Type B pancreatic cell (in vitro differentiated cells): ENCODE results near the gene SRSF2. TPM values are rescaled to one million over a fixed set of nuclear protein-coding genes. Genes with fewer than 3 reads are reported as not detected.

Source experiments
- DNase-seq: peaks from one replicate; pipeline ENCODE4 v3.0.0; 2021; ENCODE audit warnings: mixed read lengths; ENCODE audit not compliant: unreplicated experiment; ENCODE audit errors: extremely low spot score
- H3K27ac Mint-ChIP-seq: 2 replicates; pipeline ENCODE4 v1.8.0; 2021; ENCODE audit warnings: mild to moderate bottlenecking, mixed read lengths
- H3K27me3 Mint-ChIP-seq: 2 replicates; pipeline ENCODE4 v1.8.0; 2021; ENCODE audit warnings: mixed read lengths
- H3K36me3 Mint-ChIP-seq: 2 replicates; pipeline ENCODE4 v1.8.0; 2021; ENCODE audit warnings: mixed read lengths
- H3K4me1 Mint-ChIP-seq: one replicate; pipeline ENCODE4 v1.8.0; 2021; ENCODE audit warnings: mixed read lengths; ENCODE audit not compliant: unreplicated experiment
- H3K4me3 Mint-ChIP-seq: 2 replicates; pipeline ENCODE4 v1.8.0; 2021; ENCODE audit warnings: mild to moderate bottlenecking, mixed read lengths
- H3K9me3 Mint-ChIP-seq: 2 replicates; pipeline ENCODE4 v1.8.0; 2021; ENCODE audit warnings: mixed read lengths
- total RNA-seq: library from RNA; stranded (reverse); gene quantifications from 2 replicates; pipeline ENCODE4 v1.2.1, GENCODE V29; 2021; ENCODE audit warnings: low replicate concordance
- TF ChIP-seq, protein P1 (sequence below): fragments of 200-600 bp; sonication (generic); conservative IDR thresholded peaks from 2 replicates; pipeline ENCODE4 v1.5.0; 2021; ENCODE audit warnings: antibody characterized with exemption, mild to moderate bottlenecking

Gene SRSF2
- total RNA-seq, 1 donor from 2014 or later, result 273 TPM

GRCh38 chr17:76720941-76721340 lies 16.2 kb downstream of the SRSF2 start:
- Mint-ChIP-seq H3K36me3 (peaks cover 13% of the 10 kb centered on the region), H3K4me1 (peaks cover 10% of the 10 kb centered on the region)
- no peak for DNase-seq

DNA sequence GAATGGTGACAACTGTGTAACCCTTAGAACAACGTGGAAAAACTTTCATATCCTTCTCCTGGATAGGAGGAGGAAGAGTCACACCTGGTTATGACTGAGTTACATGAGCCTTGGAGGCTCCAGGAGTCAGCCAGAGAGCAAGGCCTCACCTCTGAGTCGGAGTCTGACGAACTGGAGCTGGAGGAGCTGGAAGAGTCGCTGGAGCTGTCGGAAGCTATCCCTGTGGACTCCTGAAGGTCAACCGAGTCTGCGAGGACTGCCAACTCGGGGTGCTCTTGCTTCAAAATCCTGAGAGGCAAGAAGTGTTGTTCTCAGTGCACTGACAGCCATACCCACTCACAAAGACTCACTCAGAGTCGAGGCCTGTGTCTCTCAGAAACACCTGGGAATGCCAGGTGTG lies 16.9 kb downstream of the SRSF2 start:
- no peak for DNase-seq

More at GRCh38 chr17:76720941-76721340, 16.2 kb downstream of the SRSF2 start:
- Mint-ChIP-seq H3K27me3 (no peaks in the 10 kb centered on the region), H3K4me3 (no peak overlapping the region), H3K27ac (no peak overlapping the region), H3K9me3 (no peaks in the 10 kb centered on the region)
- TF ChIP-seq, protein P1, sequence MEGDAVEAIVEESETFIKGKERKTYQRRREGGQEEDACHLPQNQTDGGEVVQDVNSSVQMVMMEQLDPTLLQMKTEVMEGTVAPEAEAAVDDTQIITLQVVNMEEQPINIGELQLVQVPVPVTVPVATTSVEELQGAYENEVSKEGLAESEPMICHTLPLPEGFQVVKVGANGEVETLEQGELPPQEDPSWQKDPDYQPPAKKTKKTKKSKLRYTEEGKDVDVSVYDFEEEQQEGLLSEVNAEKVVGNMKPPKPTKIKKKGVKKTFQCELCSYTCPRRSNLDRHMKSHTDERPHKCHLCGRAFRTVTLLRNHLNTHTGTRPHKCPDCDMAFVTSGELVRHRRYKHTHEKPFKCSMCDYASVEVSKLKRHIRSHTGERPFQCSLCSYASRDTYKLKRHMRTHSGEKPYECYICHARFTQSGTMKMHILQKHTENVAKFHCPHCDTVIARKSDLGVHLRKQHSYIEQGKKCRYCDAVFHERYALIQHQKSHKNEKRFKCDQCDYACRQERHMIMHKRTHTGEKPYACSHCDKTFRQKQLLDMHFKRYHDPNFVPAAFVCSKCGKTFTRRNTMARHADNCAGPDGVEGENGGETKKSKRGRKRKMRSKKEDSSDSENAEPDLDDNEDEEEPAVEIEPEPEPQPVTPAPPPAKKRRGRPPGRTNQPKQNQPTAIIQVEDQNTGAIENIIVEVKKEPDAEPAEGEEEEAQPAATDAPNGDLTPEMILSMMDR, result no peak

GRCh38 chr17:76718516-76718915 lies 18.6 kb downstream of the SRSF2 start:
- H3K9me3 Mint-ChIP-seq, result no peaks in the 10 kb centered on the region
- H3K27ac Mint-ChIP-seq, result no peak overlapping the region
- H3K27me3 Mint-ChIP-seq, result no peaks in the 10 kb centered on the region
- H3K36me3 Mint-ChIP-seq, result peaks cover 13% of the 10 kb centered on the region
- DNase-seq, result no peak
- H3K4me1 Mint-ChIP-seq, result peaks cover 9% of the 10 kb centered on the region
- H3K4me3 Mint-ChIP-seq, result no peak overlapping the region
- TF ChIP-seq, protein P1, result no peak

More for the DNA sequence above, 16.9 kb downstream of the SRSF2 start:
- no peaks in the 10 kb centered on the region for H3K9me3 Mint-ChIP-seq
- peaks cover 13% of the 10 kb centered on the region for H3K36me3 Mint-ChIP-seq
- peaks cover 4% of the 10 kb centered on the region for H3K4me1 Mint-ChIP-seq
- H3K4me3 Mint-ChIP-seq, result no peak overlapping the region
- TF ChIP-seq, protein P1, result no peak
- H3K27me3 Mint-ChIP-seq, result no peaks in the 10 kb centered on the region
- H3K27ac Mint-ChIP-seq, result no peak overlapping the region

GRCh38 chr17:76716839-76717215 lies 20.3 kb downstream of the SRSF2 start:
- no peak overlapping the region for H3K4me3 Mint-ChIP-seq
- no peaks in the 10 kb centered on the region for H3K9me3 Mint-ChIP-seq
- no peaks in the 10 kb centered on the region for H3K27me3 Mint-ChIP-seq
- H3K36me3 Mint-ChIP-seq, result peaks cover 10% of the 10 kb centered on the region
- H3K27ac Mint-ChIP-seq, result no peak overlapping the region
- H3K4me1 Mint-ChIP-seq, result peaks cover 8% of the 10 kb centered on the region
- no peak for DNase-seq
- TF ChIP-seq, protein P1, result no peak

DNA sequence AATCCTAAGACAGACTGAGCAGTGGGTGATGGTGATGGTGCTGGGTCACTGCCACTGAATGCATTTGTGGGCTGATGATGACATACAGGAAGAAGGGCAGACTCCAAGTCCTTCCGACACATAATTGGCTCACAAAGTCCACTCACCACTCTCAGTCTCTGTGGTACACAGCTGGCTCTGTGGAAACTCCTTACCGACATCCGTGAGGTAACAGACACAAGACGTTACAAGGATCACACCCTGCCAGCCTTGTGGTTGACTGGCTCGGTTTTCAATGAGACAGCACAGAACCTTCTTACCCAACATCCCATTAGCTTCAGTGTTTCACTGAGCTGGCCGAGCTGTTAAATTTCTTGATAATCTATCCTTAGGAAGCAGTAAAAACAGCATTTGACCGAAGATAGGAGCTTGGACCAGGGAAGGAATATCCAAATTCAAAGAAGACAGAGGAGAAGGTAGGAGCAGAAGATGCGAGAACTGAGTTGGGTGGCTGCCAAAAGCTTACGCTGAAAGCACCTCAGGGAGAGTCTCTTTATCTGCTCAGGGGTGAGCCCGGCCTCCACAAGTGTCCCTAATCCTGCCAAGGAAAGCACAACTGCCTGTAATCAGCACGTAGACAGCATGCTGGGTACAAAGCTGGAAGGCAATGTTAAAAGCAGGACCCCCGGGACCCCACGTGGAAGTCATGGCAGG lies 20.8 kb downstream of the SRSF2 start:
- DNase-seq, result no peak
- Mint-ChIP-seq H3K27ac (no peak overlapping the region), H3K4me1 (peaks cover 9% of the 10 kb centered on the region)

More for the DNA sequence above, 20.8 kb downstream of the SRSF2 start:
- Mint-ChIP-seq H3K27me3 (no peaks in the 10 kb centered on the region), H3K36me3 (peaks cover 6% of the 10 kb centered on the region), H3K4me3 (no peak overlapping the region), H3K9me3 (no peaks in the 10 kb centered on the region)
- TF ChIP-seq, protein P1, result no peak
